Measurements from ENCODE around the gene LDHB.
"Not testable (repeated sequence)": the region's sequence is repeated elsewhere in the genome, so short reads cannot be mapped to it uniquely, and the experiment has no call there.

The LDHB gene

GRCh38 chr12:21657326-21658077, at the start of gene LDHB:
LDHB (minus strand) TSS chr12:21657842; CDS start chr12:21654671, 3,171 bp downstream.
- peak; percentile 95 for DNase-seq

- DNase-seq: no peak
Observed at GRCh38 chr12:21704847-21705246, 47.2 kb upstream of the LDHB start.

GRCh38 chr12:21699851-21700250, 42.2 kb upstream of the LDHB start:
- no peak for DNase-seq

- DNase-seq: no peak
Observed at GRCh38 chr12:21697904-21698630, 40.4 kb upstream of the LDHB start.

GRCh38 chr12:21696625-21697024, 39.0 kb upstream of the LDHB start:
- no peak for DNase-seq

- no peak for DNase-seq
Observed at GRCh38 chr12:21695986-21696385, 38.3 kb upstream of the LDHB start.

GRCh38 chr12:21694660-21695059, 37.0 kb upstream of the LDHB start:
- DNase-seq: no peak

GRCh38 chr12:21691515-21691914, 33.9 kb upstream of the LDHB start:
- no peak for DNase-seq

- DNase-seq: no peak
Observed at GRCh38 chr12:21690704-21691368, 33.2 kb upstream of the LDHB start.

- DNase-seq: no peak
Observed at GRCh38 chr12:21683115-21683514, 25.5 kb upstream of the LDHB start.

GRCh38 chr12:21678959-21679358, 21.3 kb upstream of the LDHB start:
- DNase-seq: no peak

GRCh38 chr12:21677622-21678277, 20.1 kb upstream of the LDHB start:
- no peak for DNase-seq

- DNase-seq: no peak
Observed at GRCh38 chr12:21677204-21677603, 19.6 kb upstream of the LDHB start.

GRCh38 chr12:21676776-21677175, 19.1 kb upstream of the LDHB start:
- DNase-seq: no peak

- no peak for DNase-seq
Observed at GRCh38 chr12:21675641-21676040, 18.0 kb upstream of the LDHB start.

- DNase-seq: no peak
Observed at GRCh38 chr12:21675096-21675495, 17.5 kb upstream of the LDHB start.

- not testable (repeated sequence) for DNase-seq
Observed at GRCh38 chr12:21673830-21674552, 16.3 kb upstream of the LDHB start.

- DNase-seq: no peak
Observed at GRCh38 chr12:21672146-21672545, 14.5 kb upstream of the LDHB start.

GRCh38 chr12:21666722-21667121, 9.1 kb upstream of the LDHB start:
- DNase-seq: no peak

- DNase-seq: no peak
Observed at GRCh38 chr12:21665816-21666215, 8.2 kb upstream of the LDHB start.

GRCh38 chr12:21662122-21662792, 4.6 kb upstream of the LDHB start:
- DNase-seq: no peak
